Activated CD4-positive, alpha-beta T cell treated with anti-CD3 and anti-CD28 coated beads, Interleukin-2, amount 50 U/mL, for 1 hour (primary cell): Measurements from ENCODE around the gene SLC39A10.
"Not testable (repeated sequence)": the region's sequence is repeated elsewhere in the genome, so short reads cannot be mapped to it uniquely, and the experiment has no call there.

Experiments used
- DNase-seq: peaks from one replicate; pipeline ENCODE4 v3.0.0-alpha.2; 2020

SLC39A10 gene, protein sequence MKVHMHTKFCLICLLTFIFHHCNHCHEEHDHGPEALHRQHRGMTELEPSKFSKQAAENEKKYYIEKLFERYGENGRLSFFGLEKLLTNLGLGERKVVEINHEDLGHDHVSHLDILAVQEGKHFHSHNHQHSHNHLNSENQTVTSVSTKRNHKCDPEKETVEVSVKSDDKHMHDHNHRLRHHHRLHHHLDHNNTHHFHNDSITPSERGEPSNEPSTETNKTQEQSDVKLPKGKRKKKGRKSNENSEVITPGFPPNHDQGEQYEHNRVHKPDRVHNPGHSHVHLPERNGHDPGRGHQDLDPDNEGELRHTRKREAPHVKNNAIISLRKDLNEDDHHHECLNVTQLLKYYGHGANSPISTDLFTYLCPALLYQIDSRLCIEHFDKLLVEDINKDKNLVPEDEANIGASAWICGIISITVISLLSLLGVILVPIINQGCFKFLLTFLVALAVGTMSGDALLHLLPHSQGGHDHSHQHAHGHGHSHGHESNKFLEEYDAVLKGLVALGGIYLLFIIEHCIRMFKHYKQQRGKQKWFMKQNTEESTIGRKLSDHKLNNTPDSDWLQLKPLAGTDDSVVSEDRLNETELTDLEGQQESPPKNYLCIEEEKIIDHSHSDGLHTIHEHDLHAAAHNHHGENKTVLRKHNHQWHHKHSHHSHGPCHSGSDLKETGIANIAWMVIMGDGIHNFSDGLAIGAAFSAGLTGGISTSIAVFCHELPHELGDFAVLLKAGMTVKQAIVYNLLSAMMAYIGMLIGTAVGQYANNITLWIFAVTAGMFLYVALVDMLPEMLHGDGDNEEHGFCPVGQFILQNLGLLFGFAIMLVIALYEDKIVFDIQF

DNA sequence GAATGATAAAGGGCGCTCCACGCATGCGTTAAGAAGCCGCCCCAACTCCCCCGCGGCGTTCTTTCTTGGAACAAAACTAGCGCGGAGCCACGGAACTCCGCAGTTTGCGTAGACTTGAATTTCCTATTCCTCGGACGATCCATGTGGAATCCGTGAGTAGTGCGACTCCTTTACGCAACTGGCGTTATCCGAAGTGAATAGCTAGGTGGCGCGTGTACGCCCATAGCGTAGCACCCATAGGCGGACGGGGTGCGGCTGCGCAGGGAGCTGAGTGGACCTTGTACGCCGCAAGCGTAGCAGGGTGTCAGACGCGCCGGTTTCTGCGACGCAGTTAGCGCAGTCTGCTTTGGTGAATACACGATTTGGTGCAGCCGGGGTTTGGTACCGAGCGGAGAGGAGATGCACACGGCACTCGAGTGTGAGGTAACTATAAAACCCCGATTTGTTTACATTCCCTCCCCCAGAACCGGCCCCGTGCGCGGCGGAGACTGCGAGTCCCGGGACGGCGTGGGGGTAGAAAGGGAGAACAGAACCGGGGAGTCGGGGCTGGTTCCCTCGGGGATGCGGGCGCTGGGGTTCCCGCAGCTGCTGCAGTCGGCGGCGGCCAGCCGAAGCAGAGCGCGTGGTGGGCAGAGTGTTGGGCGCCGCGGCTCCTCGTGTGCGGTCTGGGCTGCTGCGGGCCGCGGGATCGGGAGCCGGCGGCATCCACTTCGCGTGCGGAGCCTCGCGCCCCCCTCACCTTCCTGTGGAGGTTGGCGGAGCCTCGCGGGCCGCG is at the start of gene SLC39A10:
Gene SLC39A10, plus strand, starts transcription at position 368 of the 775 bp plus-strand sequence. CDS start 22,817 bp downstream, outside the sequence.
- peak; percentile 98 for DNase-seq

DNA sequence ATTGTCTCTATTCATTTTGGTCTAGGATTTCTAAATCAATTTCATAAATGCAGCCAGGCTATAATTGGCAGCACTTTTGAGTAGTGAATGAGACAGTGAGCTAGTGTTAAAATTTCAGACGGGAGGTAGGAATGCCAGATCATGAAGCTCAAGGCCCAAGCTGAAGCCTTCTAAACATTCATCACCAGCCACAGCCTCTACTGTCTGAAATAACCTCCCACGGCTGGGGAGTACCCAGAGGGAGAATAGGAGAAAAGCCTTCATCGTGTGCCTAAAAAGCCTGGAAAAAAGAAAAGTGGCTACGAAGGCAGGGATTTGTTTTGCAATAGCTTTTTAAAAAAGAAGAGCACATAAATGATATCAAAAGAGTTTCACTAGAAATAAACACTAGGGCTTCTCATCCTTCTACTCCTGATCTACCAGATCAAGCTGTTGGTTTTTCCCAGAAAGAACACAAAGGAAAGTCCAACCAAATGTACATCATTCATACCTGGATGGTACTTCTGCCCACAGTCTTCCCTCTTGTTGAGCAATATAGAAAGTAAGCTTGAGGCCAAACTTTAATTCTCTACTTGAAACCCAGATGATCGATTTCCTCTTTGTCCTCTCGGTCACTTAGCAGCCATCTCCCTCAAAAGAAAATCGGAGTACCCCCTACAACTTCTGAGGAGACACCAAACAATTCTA is 48.1 kb upstream of the SLC39A10 start:
- no peak for DNase-seq

DNA sequence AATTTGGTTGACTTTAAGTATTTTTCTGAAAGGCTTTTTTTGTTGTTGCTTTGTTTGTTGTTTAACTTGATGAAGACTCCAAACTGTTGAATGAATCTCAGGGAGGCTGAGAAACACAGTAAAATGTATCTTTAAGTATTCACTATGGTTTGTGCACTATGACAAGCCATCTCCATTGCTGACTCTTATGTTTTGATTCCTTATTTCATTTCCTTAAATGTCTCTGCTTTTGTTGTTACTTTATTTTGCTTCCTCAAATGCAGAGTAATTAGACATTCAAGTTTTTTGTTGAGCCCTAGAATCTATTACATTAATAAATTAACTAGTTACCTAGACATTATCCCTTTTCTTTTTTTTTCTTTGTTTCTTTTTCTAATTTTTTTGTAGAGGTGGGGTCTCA is 46.3 kb upstream of the SLC39A10 start:
- DNase-seq = no peak

DNA sequence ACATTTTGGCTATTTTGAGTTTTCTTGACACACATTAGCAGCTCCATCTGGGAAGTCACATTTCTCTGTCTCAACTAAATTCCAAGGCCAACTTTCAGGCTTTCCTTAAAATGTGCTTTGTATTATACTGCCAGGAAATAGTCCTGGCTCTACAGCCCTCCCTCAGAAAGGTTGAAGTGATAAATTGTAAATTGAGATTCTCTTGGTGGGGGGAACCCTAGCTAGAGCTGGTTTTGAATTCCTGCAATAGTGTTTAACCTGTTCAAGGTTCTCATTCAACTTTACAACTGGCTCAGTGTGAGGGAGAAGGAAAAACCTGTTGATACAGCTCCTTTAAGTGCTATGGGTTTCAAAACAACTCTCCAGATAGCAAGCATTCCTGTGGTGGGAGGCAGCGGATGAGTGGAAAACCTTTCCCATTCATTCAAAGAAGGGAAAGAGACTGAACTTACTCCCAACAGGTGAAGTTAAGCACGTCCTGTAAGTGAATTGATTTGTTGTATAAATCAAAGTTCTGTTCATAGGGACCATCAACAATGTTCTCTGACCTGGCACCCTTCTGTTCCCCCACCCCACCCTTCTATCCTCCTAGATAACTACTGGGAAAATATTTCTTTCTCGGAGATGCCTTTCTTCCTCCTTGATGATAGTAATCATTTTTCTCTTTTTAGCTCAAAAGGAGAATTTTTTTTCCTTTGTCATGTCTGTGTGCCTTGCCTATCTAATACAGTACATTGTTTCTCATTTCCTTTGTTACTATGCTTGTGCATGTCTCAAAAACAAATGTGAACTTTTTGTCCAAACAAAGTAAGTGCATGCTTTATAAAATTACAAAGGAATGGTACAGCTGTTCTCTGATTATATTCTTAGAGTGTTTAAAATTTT is 44.2 kb upstream of the SLC39A10 start:
- DNase-seq = no peak

DNA sequence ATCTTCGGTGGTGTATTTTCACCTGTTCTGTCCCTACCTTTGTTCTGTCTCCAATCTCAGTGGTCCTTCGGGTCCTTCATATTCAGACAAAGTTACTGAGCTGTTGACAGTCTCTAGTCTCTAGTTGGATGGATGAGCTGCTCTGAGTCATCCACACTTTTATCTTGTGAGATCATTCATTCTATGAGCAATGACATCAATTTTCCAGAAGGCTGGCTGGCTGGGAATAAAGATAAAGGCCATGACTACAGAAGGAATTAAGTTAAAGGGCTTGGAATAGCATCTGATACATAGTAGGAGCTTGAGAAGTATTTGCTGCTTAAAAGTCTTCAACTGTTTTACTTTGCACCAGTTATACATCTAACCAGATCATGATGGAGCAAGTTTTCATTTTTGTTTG is 43.1 kb upstream of the SLC39A10 start:
- DNase-seq = no peak

DNA sequence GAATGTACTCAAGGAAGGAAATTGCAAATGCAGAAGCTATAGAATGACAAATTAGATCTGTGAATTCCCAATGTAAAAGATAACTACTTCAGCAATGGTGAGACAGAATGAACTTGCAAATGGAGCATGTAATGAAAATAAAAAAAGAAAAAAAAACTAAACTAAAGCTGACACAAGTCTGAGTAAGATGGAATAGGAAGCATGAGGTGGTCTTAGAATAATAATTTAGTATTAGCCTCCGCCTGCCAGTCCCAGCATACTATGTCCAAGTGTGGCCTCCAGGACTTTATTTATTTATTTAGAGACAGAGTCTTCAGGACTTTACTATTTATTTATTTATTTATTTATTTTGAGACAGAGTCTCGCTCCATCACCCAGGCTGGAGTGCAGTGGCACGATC is 37.4 kb upstream of the SLC39A10 start:
- no peak for DNase-seq

DNA sequence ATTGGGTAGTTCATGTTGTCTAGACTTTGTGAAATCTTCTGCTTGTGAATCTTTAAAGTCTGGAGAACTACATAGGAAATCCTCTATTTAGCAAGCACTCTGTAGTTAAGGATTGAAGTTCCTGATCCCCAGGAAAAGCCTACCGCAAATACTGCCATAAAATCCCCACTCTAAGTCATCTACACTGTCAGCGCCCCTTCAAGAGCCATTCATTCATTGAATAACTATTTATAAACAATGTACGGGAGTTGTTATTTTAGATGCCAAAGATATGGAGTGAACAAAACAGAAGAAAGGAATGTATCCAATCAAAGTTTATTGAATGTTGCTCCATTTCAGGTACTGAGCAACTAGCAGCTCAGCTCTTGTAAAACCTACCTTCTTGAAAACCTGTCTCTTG is 36.5 kb upstream of the SLC39A10 start:
- DNase-seq = no peak

DNA sequence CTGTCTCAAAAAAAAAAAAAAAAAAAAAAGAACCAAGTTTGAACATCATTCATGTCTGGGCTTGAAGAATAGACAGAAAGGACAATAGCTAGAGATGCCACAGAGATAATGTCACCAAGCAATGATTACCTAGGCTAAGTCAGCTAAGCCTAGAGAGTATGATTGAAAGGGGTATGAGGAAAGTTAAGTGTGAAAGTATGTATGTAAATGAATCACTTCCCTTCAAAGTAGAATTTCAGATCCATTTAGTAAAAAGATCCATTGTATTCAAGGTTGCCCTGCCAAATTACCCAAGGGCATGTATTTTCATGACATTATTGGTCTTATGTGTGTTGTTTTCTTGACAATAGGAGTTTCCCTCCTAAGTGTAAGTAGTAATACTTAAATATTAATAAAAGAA is 34.1 kb upstream of the SLC39A10 start:
- no peak for DNase-seq

DNA sequence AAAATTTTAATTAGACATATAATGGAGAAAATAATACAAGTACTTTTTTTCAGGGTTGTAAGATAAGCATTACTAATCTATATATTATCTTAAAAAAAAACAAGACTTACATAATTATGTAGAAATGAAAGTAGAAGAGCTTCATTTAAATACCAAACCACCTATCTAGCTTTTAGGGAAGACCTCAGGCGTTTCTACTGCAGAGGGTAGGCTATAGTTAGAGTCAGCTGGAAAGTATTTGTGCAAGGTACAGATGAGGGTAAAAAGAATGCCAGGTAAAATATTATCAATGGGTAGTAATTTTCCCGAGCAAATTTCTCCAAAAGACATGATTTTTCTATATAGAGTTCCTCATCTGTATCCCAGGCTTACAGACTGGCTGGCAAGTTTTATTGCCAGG is 30.5 kb upstream of the SLC39A10 start:
- no peak for DNase-seq

DNA sequence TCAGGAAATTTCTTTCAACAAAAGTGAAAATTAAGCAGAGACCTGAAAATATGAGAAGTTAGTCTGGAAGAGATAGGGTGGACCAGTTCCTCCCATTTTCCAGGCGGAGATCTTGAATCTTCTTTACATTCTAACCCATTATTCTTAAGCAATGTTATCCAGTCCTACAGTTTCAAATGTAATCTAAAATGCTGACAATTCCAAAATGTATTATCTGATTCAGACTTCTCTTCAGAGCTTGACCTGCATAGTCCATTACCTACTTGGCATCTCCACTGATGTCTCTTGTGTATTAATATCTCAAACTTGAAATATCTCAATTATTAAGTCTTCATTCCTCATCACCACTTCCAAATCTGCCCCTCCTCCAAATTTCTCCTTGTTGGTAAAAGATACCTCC is 28.4 kb upstream of the SLC39A10 start:
- DNase-seq = no peak

DNA sequence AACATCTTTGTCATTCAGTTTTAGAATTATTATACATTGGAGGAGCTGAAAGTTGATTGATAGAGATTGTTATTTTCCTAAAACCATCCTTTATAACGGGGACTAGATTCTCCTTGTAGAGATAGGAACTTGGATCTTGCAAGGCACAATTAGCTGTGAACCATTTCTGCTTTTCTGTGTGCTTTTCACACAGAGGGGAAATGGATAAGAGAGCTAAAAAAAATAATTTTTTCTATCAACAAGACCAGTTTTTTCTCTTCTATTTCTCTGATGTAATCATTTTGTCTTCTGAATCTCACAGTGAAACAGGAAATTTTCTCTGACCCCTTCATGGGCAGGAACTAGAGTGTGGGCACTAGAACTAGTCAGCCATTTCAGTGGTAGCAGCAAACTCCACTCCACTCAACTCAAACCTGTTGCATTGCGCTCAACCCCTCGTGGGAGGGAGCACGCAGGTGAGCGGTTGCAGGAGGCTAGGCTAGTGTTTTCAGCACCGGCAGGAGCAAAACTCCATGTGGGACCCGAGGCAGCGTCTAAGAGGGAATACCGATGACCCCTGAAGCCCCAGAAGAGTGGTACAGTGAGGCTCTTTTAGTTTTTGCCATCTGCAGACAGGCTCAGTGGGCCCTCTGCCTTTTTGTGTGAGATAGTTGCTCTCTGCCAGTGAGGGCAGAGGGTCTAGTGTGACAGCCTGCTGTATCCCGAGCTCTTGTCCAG is 24.0 kb upstream of the SLC39A10 start:
- no peak for DNase-seq

DNA sequence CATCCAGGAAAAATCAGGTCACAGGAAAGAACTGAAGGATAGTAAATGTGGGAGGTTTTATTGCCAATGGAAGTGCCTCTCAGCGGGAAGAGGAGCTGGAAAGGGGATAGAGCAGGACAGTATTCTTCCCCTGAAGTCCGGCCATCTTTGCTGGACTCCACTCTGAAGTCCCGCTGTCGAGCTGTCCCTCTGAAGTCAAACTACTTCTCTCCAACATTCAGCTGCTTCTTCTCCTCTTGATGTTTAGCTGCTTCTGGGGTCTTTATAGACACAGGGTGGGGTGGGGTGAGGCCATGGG is 23.5 kb upstream of the SLC39A10 start:
- DNase-seq = no peak

DNA sequence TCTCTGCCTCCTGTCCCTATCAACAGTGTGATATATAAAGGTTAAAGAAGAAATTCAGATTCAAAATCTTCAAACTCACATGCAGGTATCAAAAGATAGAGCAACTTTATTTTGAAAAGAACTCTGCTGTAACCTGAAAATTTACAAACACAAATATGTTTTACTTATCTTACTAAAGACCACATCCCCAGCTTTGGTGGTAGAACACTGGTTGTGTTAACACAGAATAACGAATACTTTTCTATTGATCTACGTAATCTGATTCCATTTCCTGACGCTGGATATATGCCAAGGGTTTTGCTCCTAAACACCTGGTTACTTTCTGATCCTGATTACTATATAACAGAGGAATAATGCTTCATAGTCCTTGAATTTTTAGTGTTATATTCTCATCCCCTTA is 23.1 kb upstream of the SLC39A10 start:
- DNase-seq = no peak

DNA sequence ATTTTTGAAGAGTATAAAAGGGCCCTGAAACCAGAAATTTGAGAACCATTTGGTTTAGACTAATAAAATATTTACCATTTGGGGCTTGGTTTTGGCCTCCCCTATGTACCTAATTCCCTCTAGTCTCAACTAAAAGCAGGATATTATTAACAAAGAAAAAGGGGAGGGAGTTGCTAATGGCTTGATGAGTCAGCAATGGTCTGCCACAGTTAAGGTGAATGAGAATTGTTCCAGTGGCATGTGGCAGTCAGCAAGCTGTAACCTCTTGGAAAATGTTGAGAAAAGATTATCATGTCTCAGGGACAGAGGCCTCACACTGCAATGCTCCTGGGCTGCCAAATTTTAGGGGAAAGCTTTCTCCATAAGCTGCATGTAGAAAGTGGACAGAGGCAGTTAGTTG is 20.1 kb upstream of the SLC39A10 start:
- no peak for DNase-seq

DNA sequence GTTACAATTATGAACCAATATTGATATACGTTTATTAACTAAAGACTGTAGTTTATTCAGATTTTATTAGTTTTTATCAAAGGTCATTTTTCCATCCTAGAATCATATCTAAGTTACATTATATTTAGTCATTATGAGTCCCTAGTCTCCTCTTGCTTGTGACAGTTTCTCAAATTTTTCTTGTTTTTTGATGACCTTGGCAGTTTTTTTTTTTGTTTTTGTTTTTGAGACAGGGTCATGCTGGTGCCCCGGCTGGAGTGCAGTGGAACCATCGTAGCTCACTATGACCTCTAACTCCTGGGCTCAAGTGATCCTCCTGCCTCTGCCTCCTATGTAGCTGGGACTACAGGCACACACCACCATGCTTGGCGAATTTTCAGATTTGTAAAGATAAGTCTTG is 18.3 kb upstream of the SLC39A10 start:
- DNase-seq = no peak

DNA sequence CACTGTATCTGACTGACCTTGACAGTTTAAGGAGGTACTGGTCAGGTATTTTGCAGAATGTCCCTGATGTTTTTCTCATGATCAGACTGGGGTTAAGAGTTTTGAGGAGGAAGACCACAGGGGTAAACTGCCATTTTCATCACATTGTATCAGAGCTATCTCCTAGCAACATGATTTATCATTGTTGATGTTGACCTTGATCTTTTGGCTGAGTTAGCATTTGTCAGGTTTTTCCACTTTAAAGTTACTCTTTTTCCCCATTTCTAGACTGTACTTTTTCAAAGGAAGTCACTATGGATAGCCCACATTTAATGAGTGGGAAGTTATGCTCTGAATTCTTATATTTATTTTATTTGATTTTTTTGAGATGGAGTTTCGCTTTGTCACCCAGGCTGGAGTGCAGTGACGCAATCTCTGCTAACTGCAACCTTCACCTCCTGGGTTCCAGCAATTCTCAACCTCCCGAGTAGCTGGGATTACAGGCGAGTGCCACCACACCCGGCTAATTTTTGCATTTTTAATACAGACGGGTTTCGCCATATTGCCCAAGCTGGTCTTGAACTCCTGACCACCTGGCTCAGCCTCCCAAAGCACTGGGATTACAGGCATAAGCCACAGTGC is 17.7 kb upstream of the SLC39A10 start:
- no peak for DNase-seq

DNA sequence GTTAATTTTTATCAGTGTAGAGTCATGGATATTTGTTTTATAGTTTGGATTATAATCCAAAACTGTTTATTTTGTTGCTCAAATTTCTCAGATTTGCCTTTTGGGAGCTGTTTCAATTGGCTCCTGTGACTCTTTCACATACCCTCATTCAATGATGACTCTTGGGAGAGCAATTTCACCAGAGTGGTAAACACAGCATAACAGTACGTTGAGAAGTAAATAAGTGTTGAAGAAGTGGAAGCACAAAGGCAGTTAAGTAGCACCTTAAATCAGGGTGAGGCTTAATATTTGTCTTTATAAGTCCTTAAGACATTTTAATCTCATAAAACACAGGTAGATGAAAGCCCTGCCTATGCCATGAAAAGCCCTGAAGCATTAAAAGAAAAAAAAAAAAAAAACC is 17.1 kb upstream of the SLC39A10 start:
- no peak for DNase-seq

DNA sequence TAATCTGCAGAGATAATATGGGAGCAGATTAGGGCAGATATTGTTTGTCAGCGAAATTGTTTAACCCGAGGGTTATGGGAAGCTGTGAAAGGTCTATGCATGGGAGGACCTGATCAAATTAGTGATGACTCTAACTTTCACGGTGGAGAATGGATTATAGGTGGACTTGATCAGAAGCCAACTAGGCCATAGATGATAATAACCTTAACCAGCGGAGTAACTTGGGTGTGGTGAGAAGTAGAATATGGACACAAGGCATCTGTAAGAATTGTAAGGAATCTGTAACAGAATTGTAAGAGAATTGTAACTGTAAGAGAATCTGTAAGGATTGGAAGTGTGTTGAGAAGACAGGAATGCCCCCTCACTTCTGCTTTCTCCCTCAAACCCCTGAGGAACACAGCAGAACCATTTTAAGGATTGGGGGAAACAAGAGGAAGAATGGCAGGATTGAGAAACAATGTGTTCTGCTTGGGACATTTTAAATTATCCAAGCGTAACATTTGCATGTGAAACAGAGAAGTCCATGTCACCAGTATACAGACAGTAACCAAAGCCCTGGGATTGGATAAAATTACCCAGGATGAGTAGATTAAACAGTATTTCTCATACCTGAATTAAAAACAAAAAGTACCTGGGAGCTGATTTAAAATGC is 14.9 kb upstream of the SLC39A10 start:
- no peak for DNase-seq

DNA sequence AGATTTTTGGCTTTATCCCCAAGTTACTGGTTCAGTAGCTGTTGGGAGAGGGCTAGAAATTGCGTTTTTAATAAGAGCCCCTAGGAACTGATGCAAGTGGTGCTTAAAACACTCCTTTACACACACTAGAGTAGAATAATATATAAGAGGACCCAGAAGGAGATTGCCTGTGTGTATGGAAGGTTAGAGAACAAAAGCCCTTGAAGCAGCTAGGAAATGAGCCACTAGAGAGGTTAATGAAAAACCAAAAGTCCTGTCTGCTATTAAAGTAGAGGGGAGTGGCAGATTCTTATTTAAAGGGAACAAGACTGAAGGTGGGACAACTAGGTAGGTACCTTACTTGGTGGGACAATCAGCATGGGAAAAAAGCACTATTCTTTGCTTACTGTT is 14.4 kb upstream of the SLC39A10 start:
- no peak for DNase-seq

DNA sequence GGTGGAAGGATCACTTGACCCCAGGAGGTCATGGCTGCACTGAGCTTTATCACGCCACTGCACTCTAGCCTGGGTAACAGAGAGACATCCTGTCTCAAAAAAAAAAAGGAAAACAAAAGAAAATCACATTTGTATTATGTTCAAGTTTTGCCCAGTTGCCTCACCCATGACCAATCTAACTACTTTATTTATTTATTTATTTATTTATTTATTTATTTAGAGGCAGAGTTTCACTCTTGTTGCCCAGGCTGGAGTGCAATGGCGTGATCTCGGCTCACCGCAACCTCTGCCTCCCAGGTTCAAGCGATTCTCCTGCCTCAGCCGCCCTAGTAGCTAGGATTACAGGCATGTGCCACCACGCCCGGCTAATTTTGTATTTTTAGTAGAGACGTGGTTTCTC is 12.3 kb upstream of the SLC39A10 start:
- not testable (repeated sequence) for DNase-seq
